VCaP (cell line): ENCODE results near the gene BSN.
A peak's percentile ranks its signal among the peaks of the same experiment; 100 is the strongest.

Experiments
- H3K27ac ChIP-seq: fragments of 450-650 bp; 2 replicates; pipeline ENCODE4 v1.5.1; 2017
- CTCF ChIP-seq: fragments of 450-650 bp; conservative IDR thresholded peaks from 2 replicates; pipeline ENCODE4 v1.5.1; 2017; ENCODE audit warnings: mild to moderate bottlenecking, moderate library complexity

BSN gene

GRCh38 chr3:49669352-49669751 lies 115.1 kb downstream of the BSN start:
- TF ChIP-seq CTCF: no peak
- no peak overlapping the region for H3K27ac ChIP-seq

- TF ChIP-seq CTCF: no peak
- peak overlapping the region; percentile 97 for H3K27ac ChIP-seq
Measured at GRCh38 chr3:49670940-49671290, 116.6 kb downstream of the BSN start.

- TF ChIP-seq CTCF: peak; percentile 93
- H3K27ac ChIP-seq: peak overlapping the region; percentile 97
Measured at GRCh38 chr3:49671291-49672288, 117.3 kb downstream of the BSN start.

GRCh38 chr3:49673121-49673714 lies 118.9 kb downstream of the BSN start:
- no peak for TF ChIP-seq CTCF
- H3K27ac ChIP-seq: peak overlapping the region; percentile 97

GRCh38 chr3:49673715-49674496 lies 119.6 kb downstream of the BSN start, which contains the start of gene APEH:
Gene APEH (plus strand): TSS chr3:49674351. CDS start chr3:49674402, 51 bp downstream.
- no peak for TF ChIP-seq CTCF
- peak within 1 kb of the TSS; percentile 97 for H3K27ac ChIP-seq

DNA sequence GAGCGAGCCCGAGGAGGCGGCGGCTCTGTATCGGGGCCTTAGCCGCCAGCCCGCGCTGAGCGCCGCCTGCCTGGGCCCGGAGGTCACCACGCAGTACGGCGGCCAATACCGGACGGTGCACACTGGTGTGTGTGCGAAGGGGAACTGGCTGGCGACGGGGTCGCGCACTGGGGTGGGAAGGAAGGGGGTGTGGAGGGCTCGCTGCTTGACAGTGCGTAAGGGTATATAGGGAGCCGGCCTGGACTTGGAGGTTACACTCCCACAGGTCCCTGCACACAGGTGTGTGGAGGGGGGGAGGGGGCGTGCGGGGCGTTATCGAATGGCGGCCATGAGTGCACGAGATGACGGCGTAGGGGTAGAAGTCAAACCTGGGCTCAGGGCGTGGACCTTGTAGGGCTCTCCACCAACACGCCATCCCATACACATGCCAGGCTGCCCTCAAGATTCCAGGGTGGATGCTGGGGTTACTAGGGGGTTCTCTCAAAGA lies 120.3 kb downstream of the BSN start:
- peak overlapping the region; percentile 97 for H3K27ac ChIP-seq
- TF ChIP-seq CTCF: no peak
